GM19240 (cell line): ENCODE measurements around the gene ALCAM.

Source experiments
- DNase-seq: peaks from one replicate; pipeline ENCODE4 v3.0.0; 2011; ENCODE audit warnings: low spot score; ENCODE audit not compliant: insufficient read length

The ALCAM gene

GRCh38 chr3:105620236-105620635 is 253.5 kb downstream of the ALCAM start:
- DNase-seq: no peak

GRCh38 chr3:105622169-105622568 is 255.5 kb downstream of the ALCAM start:
- DNase-seq: no peak
